ENCODE data around the gene BBX.

The BBX gene

DNA sequence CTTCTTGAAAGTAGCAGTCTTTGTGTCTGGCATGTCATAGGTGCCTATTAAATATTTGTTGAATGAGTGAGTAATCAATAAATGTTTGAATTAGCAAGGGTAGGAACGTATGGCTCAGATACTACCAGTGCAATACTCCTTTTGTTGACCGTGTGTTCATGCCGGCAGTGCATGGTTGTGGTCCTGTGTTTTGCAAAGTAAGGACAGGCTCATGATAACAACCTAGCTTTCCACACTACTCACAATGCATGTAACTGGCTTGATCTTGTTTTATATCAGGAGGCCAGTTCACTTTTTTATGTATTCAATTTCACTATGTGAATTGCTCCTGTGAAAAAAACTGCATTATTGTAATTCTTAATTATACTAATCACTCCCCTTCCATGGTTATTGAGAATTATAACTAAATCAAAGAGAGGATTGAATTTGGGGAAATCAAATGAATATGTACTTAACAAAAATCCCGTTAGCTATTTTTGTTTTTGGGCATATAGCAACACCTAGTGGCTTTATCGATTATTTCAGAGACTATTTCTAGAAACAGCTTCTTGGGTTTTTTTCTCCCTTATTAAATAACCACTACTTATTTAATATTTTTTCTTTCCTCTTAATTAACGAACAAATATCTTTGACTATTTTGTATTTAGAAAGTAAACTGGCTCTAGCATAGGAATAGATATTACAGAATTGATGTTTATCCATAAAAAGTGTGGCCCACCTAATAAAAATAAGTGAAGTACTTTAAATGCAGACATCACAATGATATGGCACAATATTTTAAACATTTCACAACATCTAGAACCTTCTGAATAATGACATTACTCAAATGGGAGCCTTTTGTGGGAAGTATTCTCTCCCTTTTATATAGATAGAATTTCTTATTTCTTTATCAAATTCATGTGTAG, 218.5 kb downstream of the BBX start:
- no peak for DNase-seq (ENCODE audit: low read depth, low spot score)

DNA sequence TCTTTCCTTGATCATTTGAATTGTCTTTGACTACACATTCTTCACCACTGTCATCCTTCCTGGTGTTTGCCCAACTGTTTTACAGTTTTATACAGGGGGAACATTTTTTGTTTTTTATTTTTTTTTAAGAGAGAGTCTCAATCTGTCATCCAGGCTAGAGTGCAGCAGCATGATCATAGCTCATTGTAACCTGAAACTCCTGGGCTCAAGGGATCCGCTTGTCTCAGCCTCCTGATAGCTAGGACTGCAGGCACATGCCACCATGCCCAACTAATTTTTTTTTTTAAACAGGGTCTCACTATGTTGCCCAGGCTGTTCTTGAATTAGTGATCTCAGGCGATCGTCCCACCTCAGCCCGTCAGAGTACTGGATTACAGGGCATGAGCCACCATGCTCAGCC, 222.6 kb downstream of the BBX start:
- no peak for DNase-seq (ENCODE audit: low read depth, low spot score)

DNA sequence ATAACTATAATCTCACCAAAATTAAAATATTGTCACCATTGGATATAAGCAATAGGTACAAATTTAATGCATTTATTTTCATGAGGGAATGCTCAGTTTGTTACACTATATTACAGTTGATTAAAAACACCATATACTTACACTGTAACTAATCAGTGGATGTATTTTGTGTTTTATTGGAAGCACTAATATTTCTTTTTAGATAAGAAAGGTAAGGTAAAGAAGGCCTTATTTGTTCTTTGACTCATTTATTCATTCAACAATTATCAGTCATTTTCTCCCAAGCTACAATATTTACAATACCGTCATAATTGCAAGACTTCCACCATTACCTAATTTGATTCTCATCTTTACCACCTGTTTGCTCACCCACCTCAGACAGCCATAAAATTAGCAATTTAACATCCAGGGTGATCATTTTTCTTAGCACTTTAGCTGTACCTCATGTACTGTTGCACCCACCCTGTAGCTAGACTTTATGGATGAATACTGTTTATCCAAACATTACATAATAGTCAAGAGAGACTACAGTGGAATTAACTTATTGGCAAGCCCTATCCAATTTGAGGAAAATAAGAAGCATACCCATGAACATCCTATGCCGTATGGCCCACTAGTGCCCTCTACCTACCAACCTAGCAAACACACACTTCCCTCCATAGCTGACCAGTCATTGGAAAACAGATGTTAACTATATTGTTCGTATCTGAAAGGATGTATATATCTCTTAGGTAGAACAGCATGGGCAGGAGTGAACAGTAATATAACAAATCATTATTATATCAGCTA, 229.6 kb downstream of the BBX start:
- no peak for DNase-seq (ENCODE audit: low read depth, low spot score)

DNA sequence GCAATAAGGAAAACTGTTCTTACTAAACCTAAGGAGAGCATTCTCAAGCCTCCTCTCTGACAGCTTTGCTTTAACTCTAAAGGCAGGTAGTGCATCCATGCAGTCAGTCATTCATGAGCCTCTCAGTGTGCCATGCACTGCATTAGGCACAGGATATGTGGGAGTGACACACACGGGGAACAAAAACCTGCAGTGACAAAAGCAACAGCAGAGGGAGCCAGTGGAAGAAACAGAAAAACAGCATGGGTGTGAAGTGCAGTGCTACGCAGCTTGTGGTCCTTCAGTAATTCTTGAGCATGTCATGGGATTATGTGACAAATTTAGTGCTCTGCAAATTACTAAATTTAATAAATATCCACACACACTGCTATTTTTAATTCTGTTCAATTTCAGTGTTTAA, 230.7 kb downstream of the BBX start:
- no peak for DNase-seq (ENCODE audit: low read depth, low spot score)

DNA sequence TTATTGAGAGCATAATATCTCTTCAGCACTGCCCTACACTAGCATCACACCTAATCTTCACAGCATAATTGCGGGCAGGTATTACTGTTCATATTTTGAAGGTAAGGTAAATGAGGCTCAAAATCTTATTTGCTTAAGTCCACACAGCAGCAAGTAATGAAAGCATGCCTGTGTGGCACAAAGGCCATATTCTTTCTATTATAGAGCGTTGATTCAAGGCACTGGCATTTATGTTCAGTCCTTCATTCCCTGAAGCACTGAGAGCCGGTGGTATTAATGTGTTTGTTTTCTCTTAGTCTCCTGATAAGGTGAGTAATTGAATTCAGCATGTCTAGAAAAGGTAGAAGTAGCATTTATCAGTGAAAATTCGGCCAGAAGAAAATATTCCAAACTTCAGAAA, 231.2 kb downstream of the BBX start:
- DNase-seq (ENCODE audit: low read depth, low spot score), result no peak

DNA sequence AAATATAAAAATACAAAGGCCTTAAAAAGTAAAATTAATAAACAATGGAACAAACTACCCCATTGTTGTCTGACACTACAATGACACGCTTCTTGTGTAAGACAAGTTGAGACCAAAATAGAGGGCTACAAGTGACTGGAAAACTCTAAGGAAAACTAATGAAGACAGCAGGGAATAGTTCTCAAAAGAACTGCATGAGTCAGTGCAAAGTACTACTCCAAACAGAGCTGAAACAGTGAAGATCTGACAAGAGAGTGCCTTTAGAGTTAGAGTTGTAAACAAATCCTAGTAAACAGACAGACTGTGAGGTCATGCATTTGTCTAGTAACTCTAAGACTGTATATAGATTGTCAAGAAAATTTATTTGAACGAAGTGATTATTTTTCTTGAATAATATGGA, 233.9 kb downstream of the BBX start:
- no peak for DNase-seq (ENCODE audit: low read depth, low spot score)

DNA sequence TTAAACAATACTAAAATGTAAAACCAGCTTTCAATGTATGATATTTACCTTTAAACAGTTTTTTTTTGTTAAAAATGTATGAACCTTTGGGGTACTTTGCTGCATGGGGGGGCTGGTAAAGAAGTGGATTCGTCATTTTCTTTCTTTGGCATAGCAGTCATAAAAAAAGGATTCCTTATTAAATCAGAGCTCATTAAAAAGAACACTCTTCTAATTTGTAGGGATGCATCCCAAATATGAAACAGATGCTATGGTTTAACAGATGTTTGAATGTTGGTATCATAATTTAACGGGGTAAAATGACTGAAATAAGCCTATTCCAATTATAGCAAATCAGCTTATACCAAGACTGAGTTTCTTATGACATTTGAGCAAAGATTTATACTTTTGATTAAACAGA, 234.4 kb downstream of the BBX start:
- no peak for DNase-seq (ENCODE audit: low read depth, low spot score)

DNA sequence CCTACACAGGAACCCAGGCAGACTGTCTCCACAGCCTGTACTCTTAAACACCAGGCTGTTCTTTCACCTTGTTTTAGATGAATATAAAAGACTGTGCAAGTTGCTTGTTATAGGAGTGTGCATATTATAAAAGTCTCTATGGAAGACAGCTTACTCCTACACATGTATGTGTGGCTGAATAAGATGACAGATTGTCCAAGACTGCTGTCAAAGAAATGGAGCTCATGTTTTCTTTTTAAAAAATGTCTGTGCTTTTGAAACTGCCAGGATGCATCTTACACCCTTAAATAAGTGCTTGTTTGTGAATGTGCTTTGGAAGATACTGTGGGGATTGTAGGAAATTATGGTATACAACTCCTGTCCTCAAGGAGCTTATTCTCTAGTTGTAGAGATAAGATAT, 237.4 kb downstream of the BBX start:
- no peak for DNase-seq (ENCODE audit: low read depth, low spot score)

DNA sequence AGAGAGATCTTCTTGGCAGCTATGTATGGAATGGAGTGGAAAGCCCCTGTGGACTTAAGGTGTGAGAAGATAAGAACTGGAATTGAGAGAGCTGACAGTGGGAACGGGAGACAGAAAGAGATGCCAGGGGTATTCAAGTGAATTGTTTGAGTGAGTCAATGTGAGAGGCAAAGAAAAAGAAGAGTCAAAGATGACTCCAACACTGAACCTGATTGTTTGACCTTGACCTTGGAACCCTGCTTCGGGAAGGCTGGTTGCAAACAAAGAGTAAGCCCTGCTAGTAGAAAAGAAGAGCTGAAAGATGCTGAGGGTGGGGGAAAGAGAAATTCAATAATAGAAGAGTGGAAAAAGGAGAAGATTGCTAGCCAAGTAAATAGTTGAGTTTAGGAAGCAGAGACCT, 238.6 kb downstream of the BBX start:
- DNase-seq (ENCODE audit: low read depth, low spot score), result no peak

DNA sequence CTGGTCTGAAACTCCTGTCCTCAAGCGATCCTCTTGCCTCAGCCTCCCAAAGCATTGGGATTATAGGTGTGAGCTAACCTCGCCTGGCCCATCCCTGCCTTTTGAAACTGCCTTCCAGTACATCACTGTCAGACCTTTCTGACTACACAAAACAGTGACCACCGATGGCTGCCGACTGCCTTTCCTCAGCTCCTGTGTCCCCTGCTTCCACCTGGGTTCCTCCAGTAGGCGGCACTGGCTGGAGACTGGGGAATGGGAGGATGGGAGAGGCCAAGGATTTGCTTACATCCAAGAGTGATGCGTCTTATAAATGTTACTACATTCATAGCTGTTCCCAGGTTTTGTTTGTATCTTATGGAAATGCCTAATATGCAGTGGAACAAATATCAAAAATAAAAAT, 242.8 kb downstream of the BBX start:
- no peak for DNase-seq (ENCODE audit: low read depth, low spot score)

DNA sequence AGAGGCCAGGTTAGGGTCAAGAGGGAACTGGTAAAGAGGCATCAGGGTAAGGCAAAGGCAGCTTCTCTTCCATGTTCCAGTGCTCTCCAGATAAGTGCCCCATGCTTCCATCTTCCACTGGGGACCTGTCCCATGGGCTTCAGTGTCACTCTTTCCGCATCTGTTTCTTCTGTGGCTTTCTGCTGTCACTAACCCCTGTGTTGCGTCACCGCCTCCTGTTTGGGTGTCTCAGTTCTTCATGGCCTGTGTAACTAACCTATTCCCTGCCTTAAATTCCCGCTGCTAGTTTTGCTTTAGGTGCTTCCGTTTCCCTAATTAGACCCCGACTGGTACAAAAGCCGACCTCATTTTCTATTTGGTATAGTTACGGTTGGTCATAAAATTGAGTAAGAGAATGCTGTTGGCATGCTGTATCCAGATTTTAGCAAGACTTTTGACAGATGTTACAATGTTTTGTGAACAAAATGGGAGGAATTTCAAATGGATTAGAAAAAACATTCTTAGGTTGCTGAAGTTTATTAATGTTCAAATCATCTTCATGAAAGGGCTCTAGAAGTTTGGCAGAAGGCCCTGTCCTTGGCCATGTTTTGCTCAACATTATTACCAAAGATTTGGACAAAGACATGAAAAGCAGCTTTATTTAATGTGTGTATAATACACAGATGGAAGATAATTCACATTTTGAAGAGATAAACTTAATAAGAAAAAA, 245.3 kb downstream of the BBX start:
- DNase-seq (ENCODE audit: low read depth, low spot score), result no peak

DNA sequence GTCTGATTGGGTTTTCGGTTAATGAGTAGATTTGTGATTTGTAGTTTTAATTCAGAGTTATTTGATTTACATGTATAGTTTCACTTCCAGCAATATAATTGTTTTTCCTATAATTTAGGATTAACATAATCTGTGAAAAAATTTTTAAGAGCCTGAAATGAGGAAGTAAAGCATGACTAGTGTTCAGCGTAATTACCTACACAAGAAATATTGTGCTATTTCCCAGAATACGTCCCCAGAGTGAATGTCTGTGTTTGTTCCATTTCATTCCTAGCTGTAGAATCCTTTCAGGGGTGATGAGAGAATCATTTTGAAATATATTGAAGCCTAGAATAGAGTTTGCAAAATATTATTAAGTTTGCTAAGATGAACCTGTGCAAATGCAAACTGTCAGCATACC, 247.1 kb downstream of the BBX start:
- DNase-seq (ENCODE audit: low read depth, low spot score), result no peak

DNA sequence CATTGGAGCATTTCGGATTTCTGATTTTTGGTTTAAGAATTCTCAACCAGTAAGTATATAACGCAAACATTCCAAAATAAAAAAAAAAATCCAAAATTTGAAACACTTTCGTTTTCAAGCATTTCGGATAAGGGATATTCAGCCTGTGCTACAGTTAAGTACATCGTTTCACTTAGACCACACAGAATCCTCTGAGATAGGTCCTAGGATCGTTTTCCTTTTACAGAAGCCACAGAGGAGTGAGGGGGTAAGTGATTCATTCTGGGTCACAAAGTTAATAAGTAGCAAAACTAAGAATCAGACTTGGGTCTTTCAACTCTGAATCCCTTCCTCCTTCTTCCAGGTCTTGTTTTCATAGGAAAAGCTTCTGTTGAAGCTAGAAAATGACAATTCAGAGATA, 249.3 kb downstream of the BBX start:
- no peak for DNase-seq (ENCODE audit: low read depth, low spot score)

DNA sequence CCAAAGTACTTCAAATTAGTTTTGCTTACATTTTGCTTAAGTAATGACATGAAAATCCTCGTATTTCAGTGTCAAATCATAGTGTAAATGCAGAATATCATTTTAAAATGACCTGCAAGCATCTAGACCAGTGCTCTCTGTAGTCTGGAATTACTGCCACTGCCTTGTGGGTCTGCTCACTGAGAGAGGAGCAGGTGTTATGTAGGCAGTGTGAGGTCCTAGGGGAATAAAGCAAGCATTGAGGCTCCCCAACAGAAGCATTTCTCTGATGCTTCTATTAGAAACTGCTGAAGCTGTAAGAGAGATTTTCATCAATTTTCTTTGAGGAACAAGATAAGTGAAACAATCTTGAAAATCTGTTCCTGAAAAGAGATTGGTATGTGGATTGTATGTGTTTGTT, 253.2 kb downstream of the BBX start:
- no peak for DNase-seq (ENCODE audit: low read depth, low spot score)

DNA sequence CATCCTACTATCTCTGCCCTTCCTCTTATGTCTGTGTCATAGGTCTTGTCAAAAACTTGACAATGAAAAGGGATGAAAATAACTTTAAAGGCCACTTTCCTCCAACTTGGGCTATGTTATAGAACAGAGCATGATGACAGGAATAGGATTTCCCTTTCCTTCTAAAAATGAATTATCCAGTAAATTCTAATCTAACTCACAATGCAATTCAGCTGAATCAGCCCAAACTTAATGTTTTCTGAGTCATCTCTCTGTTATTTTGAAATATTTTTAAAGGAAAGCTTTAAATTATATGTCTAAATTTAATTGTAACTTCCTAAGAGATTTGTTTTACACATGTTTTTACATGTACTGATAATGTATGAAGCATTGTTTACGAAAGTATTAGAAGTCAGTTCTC, 258.5 kb downstream of the BBX start:
- DNase-seq (ENCODE audit: low read depth, low spot score), result no peak

DNA sequence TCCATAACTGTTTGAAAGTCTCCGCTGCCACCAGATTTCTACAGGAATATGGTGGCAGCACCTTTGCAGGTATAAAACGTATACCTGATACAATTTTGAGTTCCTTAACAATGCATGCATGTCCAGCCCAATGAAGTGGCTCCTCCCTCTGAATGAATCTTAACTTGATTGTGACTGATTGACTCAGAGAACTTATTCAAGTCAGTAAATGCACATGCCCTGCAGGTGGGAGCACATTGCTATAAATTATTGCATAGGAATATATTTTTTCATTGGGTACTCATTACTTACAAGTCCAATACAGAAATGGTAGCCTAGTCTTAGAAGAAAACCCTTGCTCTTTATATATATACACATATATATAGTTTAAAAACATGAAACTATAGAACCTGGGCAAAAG, 259.3 kb downstream of the BBX start:
- no peak for DNase-seq (ENCODE audit: low read depth, low spot score)

DNA sequence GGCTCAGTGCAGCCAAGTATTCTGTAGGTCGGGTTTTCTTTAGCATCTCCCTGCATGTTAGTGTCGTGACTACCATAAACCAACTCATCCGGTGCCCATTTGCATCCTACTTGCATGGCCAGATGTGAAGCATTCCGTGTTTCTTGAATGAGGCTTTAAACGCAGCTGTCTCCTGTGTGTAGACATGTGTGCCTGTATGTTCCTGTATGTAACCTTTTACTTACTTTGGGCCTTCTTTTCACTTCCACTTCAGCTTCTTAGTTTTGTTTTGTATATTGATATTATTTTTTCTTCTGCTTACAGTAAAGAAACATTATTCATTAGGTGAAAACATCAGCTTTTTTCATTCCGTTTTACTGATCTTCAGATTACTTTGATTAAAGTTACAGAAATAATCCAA, 267.9 kb downstream of the BBX start:
- DNase-seq (ENCODE audit: low read depth, low spot score), result no peak

DNA sequence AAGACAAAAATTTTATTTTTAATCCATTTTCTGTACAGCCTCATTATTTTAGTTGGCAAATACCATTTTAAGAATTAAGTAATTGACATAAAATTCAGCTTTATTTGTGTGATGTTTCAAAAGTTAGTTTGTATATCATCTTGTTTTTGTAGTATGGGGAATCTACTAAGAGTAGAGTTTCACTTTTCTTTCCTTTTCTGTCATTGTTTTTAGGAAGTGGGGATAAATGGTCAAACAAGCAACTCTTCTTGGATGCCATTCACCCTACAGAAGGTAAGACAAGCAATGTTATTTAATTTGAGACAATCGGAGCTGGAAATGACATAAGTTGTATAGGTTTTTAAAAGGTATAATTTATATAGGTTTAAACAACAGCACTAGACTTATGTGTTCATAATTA, 268.3 kb downstream of the BBX start:
- no peak for DNase-seq (ENCODE audit: low read depth, low spot score)

DNA sequence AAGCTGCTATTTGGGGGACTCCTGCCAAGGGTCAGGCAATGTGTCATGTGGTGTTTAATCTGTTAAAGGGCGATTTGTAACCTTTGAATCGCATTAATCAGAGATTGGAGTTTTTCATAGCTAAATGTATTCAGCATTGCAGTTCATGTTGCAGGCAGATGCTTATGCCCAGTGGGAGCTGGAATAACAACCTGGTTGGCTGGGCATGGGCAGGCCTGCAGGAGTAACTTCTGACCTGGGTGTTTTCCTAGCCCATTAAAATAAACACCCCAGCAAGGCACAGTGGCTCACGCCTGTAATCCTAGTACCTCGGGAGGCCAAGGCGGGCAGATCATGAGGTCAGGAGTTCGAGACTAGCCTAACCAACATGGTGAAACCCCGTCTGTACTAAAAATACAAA, 268.7 kb downstream of the BBX start:
- no peak for DNase-seq (ENCODE audit: low read depth, low spot score)

DNA sequence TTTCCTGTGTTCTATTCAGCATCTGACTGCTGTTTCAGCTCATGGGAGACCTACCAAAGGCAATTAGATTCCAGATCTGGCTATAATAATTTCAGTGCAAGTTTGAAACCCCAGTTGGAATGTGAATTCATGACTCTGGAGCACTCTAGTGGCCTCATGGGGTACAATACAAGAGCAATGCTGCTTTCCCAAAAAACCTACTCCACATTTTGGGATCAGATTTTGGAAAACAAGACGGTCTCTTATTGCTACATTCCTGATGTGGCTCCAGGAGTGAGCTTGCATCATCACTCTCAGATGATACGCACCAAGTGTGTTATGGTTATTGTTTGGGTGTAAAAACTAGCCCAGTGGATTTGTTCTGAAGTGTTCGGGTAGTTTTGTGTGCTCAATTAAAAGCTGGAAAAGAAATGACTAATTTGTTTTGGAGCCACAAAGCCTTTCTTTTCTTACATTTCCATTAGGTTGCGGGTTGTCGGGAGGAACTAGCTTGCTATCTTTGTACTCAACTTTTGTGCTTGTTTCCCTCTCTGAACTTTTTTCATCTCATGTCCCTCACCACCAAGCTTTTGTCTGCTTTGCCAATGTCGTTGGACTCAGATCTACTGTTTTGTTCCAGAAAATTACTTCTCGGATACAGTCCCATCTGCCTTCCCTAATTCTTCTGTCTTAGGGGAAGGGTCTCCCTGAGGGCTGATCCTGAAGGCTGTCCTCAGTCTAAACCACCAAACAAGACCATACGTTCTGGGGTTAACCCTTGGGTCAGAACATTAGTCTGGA, 272.1 kb downstream of the BBX start:
- no peak for DNase-seq (ENCODE audit: low read depth, low spot score)

DNA sequence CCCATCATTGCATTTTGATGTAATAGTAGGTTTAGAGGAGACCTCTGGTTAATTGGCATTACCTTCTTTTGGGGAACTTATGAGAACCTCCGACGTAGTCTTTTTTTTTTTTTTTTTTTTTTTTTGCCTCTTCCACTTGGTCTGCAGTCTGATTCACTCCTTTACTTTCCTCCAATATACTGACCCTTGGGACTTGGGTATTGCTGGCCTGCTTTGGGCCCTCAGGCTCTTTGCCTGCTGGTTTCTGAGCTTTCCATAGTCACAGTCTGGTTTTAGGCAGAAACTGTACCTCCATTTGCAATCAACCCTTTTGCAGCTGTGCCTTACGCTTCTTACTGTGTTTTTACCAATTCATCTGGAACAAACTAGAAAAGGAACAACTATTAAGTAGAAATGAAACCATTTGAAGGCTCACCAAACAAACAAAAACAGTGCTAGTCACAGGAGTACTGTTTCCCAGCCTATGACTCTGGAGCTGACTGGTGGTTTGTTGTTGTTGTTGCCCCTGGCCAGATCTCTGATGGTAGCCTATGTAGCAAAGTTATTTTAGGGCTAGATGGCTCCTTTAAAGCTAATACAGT, 272.8 kb downstream of the BBX start:
- no peak for DNase-seq (ENCODE audit: low read depth, low spot score)
